RWPE1 (cell line): Measurements from ENCODE around the gene PYROXD2.
A peak's percentile ranks its signal among the peaks of the same experiment; 100 is the strongest.

Source experiments
- CTCF ChIA-PET: fragments of 350-600 bp; sonication (Branson Sonifier 250); formaldehyde crosslinking; extraction: SDS; loops from one replicate; lab custom pipeline; 2021; lab: Yijun Ruan, JAX
- POLR2A ChIA-PET: fragments of 400-600 bp; formaldehyde crosslinking; extraction: SDS; loops from one replicate; lab custom pipeline; 2020; ENCODE audit warnings: antibody characterized with exemption; ENCODE audit not compliant: low non-redundant PET; lab: Yijun Ruan, JAX
- DNase-seq: peaks from one replicate; pipeline ENCODE4 v3.0.0; 2012; ENCODE audit warnings: low spot score
- H3K27ac ChIP-seq: fragments of 450-650 bp; 2 replicates; pipeline ENCODE4 v1.5.1; 2017
- CTCF ChIP-seq: fragments of 450-650 bp; conservative IDR thresholded peaks from 2 replicates; pipeline ENCODE4 v1.5.1; 2017; ENCODE audit warnings: low read depth, mild to moderate bottlenecking

PYROXD2 gene

GRCh38 chr10:98404571-98405359, 10.2 kb downstream of the PYROXD2 start:
- ChIA-PET CTCF (no interaction called here), POLR2A (no interaction called here)
- peak; percentile 54 for DNase-seq
- peak overlapping the region; percentile 64 for H3K27ac ChIP-seq
- TF ChIP-seq CTCF: no peak

- ChIA-PET CTCF (no interaction called here), POLR2A (no interaction called here)
- no peak for TF ChIP-seq CTCF
These were observed 11.0 kb downstream of the PYROXD2 start for GRCh38 chr10:98403812-98404504.

GRCh38 chr10:98402931-98403718, 11.9 kb downstream of the PYROXD2 start:
- peak overlapping the region; percentile 22; the same call in 1 of the 2 replicates for H3K27ac ChIP-seq
- POLR2A ChIA-PET: no interaction called here
- DNase-seq: no peak
- TF ChIP-seq CTCF: no peak
- CTCF ChIA-PET: no interaction called here

More at GRCh38 chr10:98403812-98404504, 11.0 kb downstream of the PYROXD2 start:
- no peak overlapping the region; the same call in 1 of the 2 replicates for H3K27ac ChIP-seq
- peak; percentile 46 for DNase-seq

DNA sequence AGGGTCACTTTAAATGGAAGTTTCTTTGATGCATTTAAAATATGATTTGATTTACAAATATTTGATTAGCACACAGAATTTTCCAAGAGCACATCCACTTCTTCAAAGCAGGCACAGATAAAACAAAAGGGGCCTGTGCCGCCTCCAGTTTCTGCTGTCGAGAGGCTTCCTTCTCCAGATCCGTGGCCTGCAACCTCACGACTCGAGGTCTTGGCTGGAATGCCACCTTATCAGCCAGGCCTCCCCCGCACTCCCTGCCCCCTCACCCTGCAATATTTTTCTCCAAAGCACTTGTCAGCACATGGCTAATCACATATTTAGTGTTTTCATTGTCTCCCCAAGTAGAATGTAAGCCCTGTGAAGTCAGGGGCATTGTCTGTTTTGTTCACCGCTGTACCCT, 12.5 kb downstream of the PYROXD2 start:
- H3K27ac ChIP-seq: no peak overlapping the region
- ChIA-PET POLR2A (no interaction called here), CTCF (no interaction called here)
- DNase-seq: no peak
- TF ChIP-seq CTCF: no peak

DNA sequence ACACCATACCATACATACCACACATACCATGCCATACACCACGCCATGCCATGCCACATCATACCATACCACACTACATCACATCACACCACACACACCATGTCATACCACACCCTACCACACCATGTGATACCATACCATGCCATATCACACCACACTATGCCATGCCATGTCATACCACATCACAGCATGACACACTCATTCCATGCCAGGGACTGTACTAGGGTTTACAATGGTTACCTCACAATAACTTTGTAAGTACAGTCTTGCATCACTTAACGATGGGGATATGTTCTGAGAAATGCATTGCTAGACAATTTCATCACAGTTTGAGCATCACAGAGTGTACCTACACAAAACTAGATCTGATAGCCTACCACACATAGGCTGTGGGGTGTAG, 14.5 kb downstream of the PYROXD2 start:
- DNase-seq: no peak
- CTCF ChIA-PET: no interaction called here
- POLR2A ChIA-PET: no interaction called here
- no peak overlapping the region for H3K27ac ChIP-seq
- TF ChIP-seq CTCF: no peak

GRCh38 chr10:98399784-98400183, 15.2 kb downstream of the PYROXD2 start:
- CTCF ChIA-PET: no interaction called here

More at GRCh38 chr10:98399784-98400183, 15.2 kb downstream of the PYROXD2 start:
- no peak for TF ChIP-seq CTCF
- DNase-seq: no peak
- POLR2A ChIA-PET: no interaction called here
- H3K27ac ChIP-seq: no peak overlapping the region
